HCT116 (cell line): Measurements from ENCODE around the gene NPR1. TPM values are rescaled to one million over a fixed set of nuclear protein-coding genes. Genes with fewer than 3 reads are reported as not detected.

Experiments
- ATAC-seq: fragments of 200-7000 bp; cut with Tn5 transposase; 2 replicates; pipeline ENCODE4 v1.9.1; 2020; ENCODE audit warnings: mild to moderate bottlenecking, moderate library complexity
- BruUV-seq: library from RNA; stranded (reverse); fragments of 400-500 nt; replicated peaks from 2 replicates; lab custom pipeline; 2021; lab: Mats Ljungman, UMichigan
- CTCF ChIA-PET: fragments of 300-600 bp; sonication (Branson Sonifier 250); formaldehyde crosslinking; loops from one replicate; lab custom pipeline; 2021; ENCODE audit warnings: antibody characterized with exemption; lab: Charles Lee
- POLR2A ChIA-PET: fragments of 300-600, 350-600 bp; sonication (Branson Sonifier 250); formaldehyde crosslinking; loops from one replicate; lab custom pipeline; 2021; ENCODE audit warnings: antibody characterized with exemption; lab: Charles Lee
- RAD21 ChIA-PET, 2 experiments: fragments of 300-600 bp; sonication (Branson Sonifier 250); formaldehyde crosslinking; loops; one replicate each; lab custom pipeline; 2023; ENCODE audit warnings: low total read pairs in 2 of 2; ENCODE audit not compliant: uncharacterized antibody in 2 of 2, unreplicated experiment in 2 of 2, low non-redundant PET in 1 of 2; lab: Charles Lee
- DNase-seq: peaks from one replicate; pipeline ENCODE4 v3.0.0-alpha.2; 2010; ENCODE audit warnings: low read depth, low spot score
- H2AFZ ChIP-seq: fragments of 200-600 bp; shearing (Covaris generic), sonication (generic); 2 replicates; pipeline ENCODE4 v1.6.1; 2017; ENCODE audit warnings: low read depth, mixed run types, mixed read lengths, antibody characterized with exemption, low read length; ENCODE audit not compliant: poor library complexity, severe bottlenecking
- H3K27ac ChIP-seq: 2 replicates; pipeline ENCODE4 v1.5.1; 2012; ENCODE audit warnings: low read depth, low read length
- H3K27me3 ChIP-seq: fragments of 200-600 bp; sonication (generic); 2 replicates; pipeline ENCODE4 v1.6.1; 2016; ENCODE audit warnings: mixed run types, low read length, mixed read lengths; ENCODE audit not compliant: insufficient read depth
- H3K36me3 ChIP-seq, 2 experiments: fragments of 200-500 bp in 1 of 2; fragments of 200-600 bp in 1 of 2; sonication (Bioruptor generic) in 1 of 2; sonication (generic) in 1 of 2; 2 replicates each; pipeline versions ENCODE4 v1.5.1 to v1.6.1; 2014 to 2016; ENCODE audit warnings: low read length in 2 of 2, inconsistent platforms in 1 of 2, mixed read lengths in 1 of 2, mixed run types in 1 of 2; ENCODE audit not compliant: insufficient read depth in 2 of 2, control insufficient read depth in 1 of 2
- H3K4me1 ChIP-seq, 2 experiments: fragments of 200-600 bp in 1 of 2; sonication (generic) in 1 of 2; 2 replicates each; pipeline versions ENCODE4 v1.5.1 to v1.6.1; 2012 to 2017; ENCODE audit warnings: low read length in 2 of 2, inconsistent platforms in 1 of 2, mild to moderate bottlenecking in 1 of 2, mixed read lengths in 1 of 2, mixed run types in 1 of 2, moderate library complexity in 1 of 2; ENCODE audit not compliant: insufficient read depth in 2 of 2, control insufficient read depth in 1 of 2
- H3K4me2 ChIP-seq: fragments of 200-600 bp; sonication (generic); 2 replicates; pipeline ENCODE4 v1.6.1; 2017; ENCODE audit warnings: mixed run types, low read length, mixed read lengths
- H3K4me3 ChIP-seq, 2 experiments: fragments of 200-600 bp in 1 of 2; sonication (generic) in 1 of 2; replicated peaks in 1 of 2; 2 replicates each; pipeline ENCODE4 v1.5.1; 2011 to 2016; ENCODE audit warnings: low read length in 2 of 2, control low read depth in 1 of 2, low read depth in 1 of 2, mild to moderate bottlenecking in 1 of 2, mixed read lengths in 1 of 2, mixed run types in 1 of 2
- H3K79me2 ChIP-seq: fragments of 200-600 bp; sonication (generic); 2 replicates; pipeline ENCODE4 v1.6.1; 2017; ENCODE audit warnings: mild to moderate bottlenecking, mixed run types, low read length, moderate library complexity, mixed read lengths; ENCODE audit not compliant: insufficient read depth
- H3K9ac ChIP-seq: fragments of 200-600 bp; sonication (generic); 2 replicates; pipeline ENCODE4 v1.6.1; 2016; ENCODE audit warnings: low read length, mixed read lengths
- H3K9me2 ChIP-seq: fragments of 200-600 bp; sonication (generic), shearing (Covaris generic); 2 replicates; pipeline ENCODE4 v1.6.1; 2017; ENCODE audit warnings: mixed run types, mild to moderate bottlenecking, moderate library complexity; ENCODE audit not compliant: insufficient read depth
- H3K9me3 ChIP-seq, 2 experiments: fragments of 200-500 bp in 1 of 2; fragments of 200-600 bp in 1 of 2; sonication (Bioruptor generic) in 1 of 2; sonication (generic) in 1 of 2; 2 replicates each; pipeline ENCODE4 v1.6.1; 2014 to 2017; ENCODE audit warnings: low read length in 2 of 2, mixed read lengths in 2 of 2, inconsistent platforms in 1 of 2, low read depth in 1 of 2, mild to moderate bottlenecking in 1 of 2, mixed run types in 1 of 2, moderate library complexity in 1 of 2; ENCODE audit not compliant: control insufficient read depth in 1 of 2, insufficient read depth in 1 of 2
- H4K20me1 ChIP-seq: fragments of 200-600 bp; sonication (generic), shearing (Covaris generic); 2 replicates; pipeline ENCODE4 v1.6.1; 2017; ENCODE audit warnings: mixed run types, mild to moderate bottlenecking, moderate library complexity; ENCODE audit not compliant: insufficient read depth
- ATF3 ChIP-seq: IDR thresholded peaks from 2 replicates; pipeline ENCODE4 v1.6.1; 2012
- CEBPB ChIP-seq: IDR thresholded peaks from 2 replicates; pipeline ENCODE4 v1.6.1; 2012; ENCODE audit warnings: low read depth
- EGR1 ChIP-seq: IDR thresholded peaks from 2 replicates; pipeline ENCODE4 v1.6.1; 2012; ENCODE audit warnings: low read depth
- ELF1 ChIP-seq: IDR thresholded peaks from 2 replicates; pipeline ENCODE4 v1.6.1; 2012; ENCODE audit warnings: low read depth, borderline replicate concordance
- EZH2 ChIP-seq: fragments of 200-600 bp; sonication (generic); IDR thresholded peaks from 2 replicates; pipeline ENCODE4 v1.6.1; 2017; ENCODE audit warnings: antibody characterized with exemption, mixed run types
- EZH2phosphoT487 ChIP-seq: fragments of 200-600 bp; IDR thresholded peaks from 2 replicates; pipeline ENCODE4 v1.6.1; 2018; ENCODE audit warnings: antibody characterized with exemption, borderline replicate concordance
- FOSL1 ChIP-seq: IDR thresholded peaks from 2 replicates; pipeline ENCODE4 v1.6.1; 2012; ENCODE audit warnings: low read depth
- JUND ChIP-seq: IDR thresholded peaks from 2 replicates; pipeline ENCODE4 v1.6.1; 2012
- POLR2A ChIP-seq: IDR thresholded peaks from 2 replicates; pipeline ENCODE4 v1.7.0; 2011; ENCODE audit warnings: borderline replicate concordance; ENCODE audit not compliant: insufficient read depth, insufficient read length; ENCODE audit errors: extremely low read depth
- POLR2AphosphoS5 ChIP-seq: IDR thresholded peaks from 2 replicates; pipeline ENCODE4 v1.6.1; 2011; ENCODE audit warnings: mild to moderate bottlenecking, low read depth, low read length, moderate library complexity
- RAD21 ChIP-seq: IDR thresholded peaks from 2 replicates; pipeline ENCODE4 v1.6.1; 2012; ENCODE audit warnings: low read depth, mild to moderate bottlenecking
- SIN3A ChIP-seq: IDR thresholded peaks from 2 replicates; pipeline ENCODE4 v1.6.1; 2012; ENCODE audit warnings: low read depth
- SP1 ChIP-seq: IDR thresholded peaks from 2 replicates; pipeline ENCODE4 v1.6.1; 2012; ENCODE audit warnings: low read depth
- SRF ChIP-seq: IDR thresholded peaks from 2 replicates; pipeline ENCODE4 v1.6.1; 2012; ENCODE audit warnings: low read depth
- TCF7L2 ChIP-seq: IDR thresholded peaks from 2 replicates; pipeline ENCODE4 v1.7.0; 2011; ENCODE audit warnings: borderline replicate concordance, inconsistent platforms; ENCODE audit not compliant: insufficient read depth, insufficient read length; ENCODE audit errors: extremely low read depth
- YY1 ChIP-seq: IDR thresholded peaks from 2 replicates; pipeline ENCODE4 v1.6.1; 2011; ENCODE audit warnings: low read length, low read depth, moderate library complexity, mild to moderate bottlenecking; ENCODE audit not compliant: insufficient replicate concordance; ENCODE audit errors: extremely low read depth
- ZFX ChIP-seq: fragments of 450-650 bp; IDR thresholded peaks from 2 replicates; pipeline ENCODE4 v1.6.1; 2017
- ZNF274 ChIP-seq: fragments of 200-500 bp; sonication (Bioruptor generic); IDR thresholded peaks from 2 replicates; pipeline ENCODE4 v1.6.1; 2014; ENCODE audit warnings: mild to moderate bottlenecking, low read depth, low read length, inconsistent platforms
- intact Hi-C: fragments of 100-400 bp; cut with micrococcal nuclease; formaldehyde crosslinking; loops from 2 replicates; pipeline ENCODE4 v1.10.0; 2022
- total RNA-seq: library from RNA; stranded (reverse); gene quantifications from one replicate; pipeline ENCODE4 v1.2.1, GENCODE V29; 2021; ENCODE audit not compliant: unreplicated experiment
- TF ChIP-seq, protein P1 (sequence below), 3 experiments: fragments of 200-600 bp in 1 of 3; sonication (generic) in 1 of 3; IDR thresholded peaks in 2 of 3; conservative IDR thresholded peaks in 1 of 3; 2 replicates each; pipeline ENCODE4 v1.5.1; 2012 to 2017; ENCODE audit warnings: low read depth in 2 of 3, low read length in 2 of 3, antibody characterized with exemption in 1 of 3, borderline replicate concordance in 1 of 3, control low read depth in 1 of 3, mild to moderate bottlenecking in 1 of 3, mixed read lengths in 1 of 3, mixed run types in 1 of 3, moderate library complexity in 1 of 3; ENCODE audit not compliant: insufficient read depth in 1 of 3
- TF ChIP-seq, protein P2 (sequence below): IDR thresholded peaks from 2 replicates; pipeline ENCODE4 v1.6.1; 2012
- TF ChIP-seq, protein P3 (sequence below): IDR thresholded peaks from 2 replicates; pipeline ENCODE4 v1.6.1; 2011; ENCODE audit warnings: mild to moderate bottlenecking, low read length, moderate library complexity; ENCODE audit not compliant: insufficient replicate concordance; ENCODE audit errors: extremely low read depth

Gene NPR1
- total RNA-seq, 1 experiment from 2014 or later, result 0.07 TPM

DNA sequence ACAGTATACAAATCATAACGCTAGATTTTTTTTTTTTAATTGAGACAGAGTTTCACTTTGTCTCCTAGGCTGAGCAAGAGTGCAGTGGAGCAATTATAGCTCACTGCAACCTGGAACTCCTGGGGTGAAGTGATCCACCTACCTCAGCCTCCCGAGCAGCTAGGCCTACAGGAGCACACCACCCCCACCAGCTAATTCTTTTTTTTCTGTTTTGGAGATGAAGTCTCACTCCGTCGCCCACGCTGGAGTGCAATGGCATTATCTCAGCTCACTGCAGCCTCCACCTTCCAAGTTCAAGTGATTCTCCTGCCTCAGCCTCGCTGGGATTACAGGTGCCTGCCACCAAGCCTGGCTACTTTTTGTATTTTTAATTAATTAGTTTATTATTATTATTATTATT lies 21.3 kb downstream of the NPR1 start (continued):
- TF ChIP-seq, protein P1, sequence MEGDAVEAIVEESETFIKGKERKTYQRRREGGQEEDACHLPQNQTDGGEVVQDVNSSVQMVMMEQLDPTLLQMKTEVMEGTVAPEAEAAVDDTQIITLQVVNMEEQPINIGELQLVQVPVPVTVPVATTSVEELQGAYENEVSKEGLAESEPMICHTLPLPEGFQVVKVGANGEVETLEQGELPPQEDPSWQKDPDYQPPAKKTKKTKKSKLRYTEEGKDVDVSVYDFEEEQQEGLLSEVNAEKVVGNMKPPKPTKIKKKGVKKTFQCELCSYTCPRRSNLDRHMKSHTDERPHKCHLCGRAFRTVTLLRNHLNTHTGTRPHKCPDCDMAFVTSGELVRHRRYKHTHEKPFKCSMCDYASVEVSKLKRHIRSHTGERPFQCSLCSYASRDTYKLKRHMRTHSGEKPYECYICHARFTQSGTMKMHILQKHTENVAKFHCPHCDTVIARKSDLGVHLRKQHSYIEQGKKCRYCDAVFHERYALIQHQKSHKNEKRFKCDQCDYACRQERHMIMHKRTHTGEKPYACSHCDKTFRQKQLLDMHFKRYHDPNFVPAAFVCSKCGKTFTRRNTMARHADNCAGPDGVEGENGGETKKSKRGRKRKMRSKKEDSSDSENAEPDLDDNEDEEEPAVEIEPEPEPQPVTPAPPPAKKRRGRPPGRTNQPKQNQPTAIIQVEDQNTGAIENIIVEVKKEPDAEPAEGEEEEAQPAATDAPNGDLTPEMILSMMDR (IDR thresholded peaks at IDR 0.05 in 2 of 3, conservative IDR thresholded peaks at IDR 0.05 in 1 of 3; ENCODE audit: borderline replicate concordance in 1 of 3, insufficient read depth in 1 of 3, low read depth in 2 of 3, low read length in 2 of 3), result no peak
- TF ChIP-seq ZNF274 (no peak), ATF3 (no peak)

DNA sequence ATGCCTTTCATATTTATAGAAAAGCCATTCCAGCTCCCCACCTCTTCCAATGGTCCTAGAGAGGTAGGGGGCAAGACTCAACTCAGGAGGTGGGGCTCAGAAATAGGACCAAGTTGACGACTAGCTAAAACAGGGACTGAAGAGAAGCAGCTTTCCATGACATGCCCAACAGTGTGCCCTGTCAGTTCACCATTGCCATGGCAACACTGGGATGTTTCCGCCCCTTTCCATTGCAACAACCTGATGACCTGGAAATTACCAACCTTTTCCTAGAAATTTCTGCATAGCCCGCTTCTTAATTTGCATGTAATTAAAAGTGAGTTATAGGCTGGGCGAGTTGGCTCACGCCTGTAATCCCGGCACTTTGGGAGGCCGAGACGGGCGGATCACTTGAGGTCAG lies 27.0 kb downstream of the NPR1 start:
- ChIA-PET CTCF (no interaction called here), RAD21 (no interaction called here), POLR2A (no interaction called here)
- Histone ChIP-seq H3K79me2 (no peaks in the 10 kb centered on the region), H3K4me1 (peaks cover 18 to 29% of the 10 kb centered on the region in 2 experiments), H3K4me3 (no peak overlapping the region), H4K20me1 (no peaks in the 10 kb centered on the region), H3K36me3 (no peaks in the 10 kb centered on the region), H3K4me2 (no peak overlapping the region), H3K9me2 (no peaks in the 10 kb centered on the region), H3K27me3 (no peaks in the 10 kb centered on the region), H2AFZ (no peak overlapping the region), H3K27ac (no peak overlapping the region), H3K9me3 (no peaks in the 10 kb centered on the region), H3K9ac (no peak overlapping the region)
- intact Hi-C loops, result no loop called here
- no TSS peak for BruUV-seq
- ATAC-seq (no peak), DNase-seq (no peak)
- TF ChIP-seq EGR1 (no peak), TCF7L2 (no peak), FOSL1 (no peak), SP1 (no peak), EZH2 (no peak), JUND (no peak), ELF1 (no peak), SIN3A (no peak), ZFX (no peak), SRF (no peak), ATF3 (no peak), POLR2AphosphoS5 (no peak), POLR2A (no peak), ZNF274 (no peak), EZH2phosphoT487 (no peak), RAD21 (no peak), YY1 (no peak), CEBPB (no peak)
- TF ChIP-seq, protein P2, sequence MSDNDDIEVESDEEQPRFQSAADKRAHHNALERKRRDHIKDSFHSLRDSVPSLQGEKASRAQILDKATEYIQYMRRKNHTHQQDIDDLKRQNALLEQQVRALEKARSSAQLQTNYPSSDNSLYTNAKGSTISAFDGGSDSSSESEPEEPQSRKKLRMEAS, result no peak
- TF ChIP-seq, protein P3, sequence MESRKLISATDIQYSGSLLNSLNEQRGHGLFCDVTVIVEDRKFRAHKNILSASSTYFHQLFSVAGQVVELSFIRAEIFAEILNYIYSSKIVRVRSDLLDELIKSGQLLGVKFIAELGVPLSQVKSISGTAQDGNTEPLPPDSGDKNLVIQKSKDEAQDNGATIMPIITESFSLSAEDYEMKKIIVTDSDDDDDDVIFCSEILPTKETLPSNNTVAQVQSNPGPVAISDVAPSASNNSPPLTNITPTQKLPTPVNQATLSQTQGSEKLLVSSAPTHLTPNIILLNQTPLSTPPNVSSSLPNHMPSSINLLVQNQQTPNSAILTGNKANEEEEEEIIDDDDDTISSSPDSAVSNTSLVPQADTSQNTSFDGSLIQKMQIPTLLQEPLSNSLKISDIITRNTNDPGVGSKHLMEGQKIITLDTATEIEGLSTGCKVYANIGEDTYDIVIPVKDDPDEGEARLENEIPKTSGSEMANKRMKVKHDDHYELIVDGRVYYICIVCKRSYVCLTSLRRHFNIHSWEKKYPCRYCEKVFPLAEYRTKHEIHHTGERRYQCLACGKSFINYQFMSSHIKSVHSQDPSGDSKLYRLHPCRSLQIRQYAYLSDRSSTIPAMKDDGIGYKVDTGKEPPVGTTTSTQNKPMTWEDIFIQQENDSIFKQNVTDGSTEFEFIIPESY, result no peak
